ELF-1 (cell line): Measurements from ENCODE around the gene ADAM19.
"Not testable (repeated sequence)": the region's sequence is repeated elsewhere in the genome, so short reads cannot be mapped to it uniquely, and the experiment has no call there.

Experiments used
- DNase-seq: peaks from one replicate; pipeline ENCODE4 v3.0.0-alpha.2; 2016; ENCODE audit warnings: low read depth, low spot score

The ADAM19 gene

DNA sequence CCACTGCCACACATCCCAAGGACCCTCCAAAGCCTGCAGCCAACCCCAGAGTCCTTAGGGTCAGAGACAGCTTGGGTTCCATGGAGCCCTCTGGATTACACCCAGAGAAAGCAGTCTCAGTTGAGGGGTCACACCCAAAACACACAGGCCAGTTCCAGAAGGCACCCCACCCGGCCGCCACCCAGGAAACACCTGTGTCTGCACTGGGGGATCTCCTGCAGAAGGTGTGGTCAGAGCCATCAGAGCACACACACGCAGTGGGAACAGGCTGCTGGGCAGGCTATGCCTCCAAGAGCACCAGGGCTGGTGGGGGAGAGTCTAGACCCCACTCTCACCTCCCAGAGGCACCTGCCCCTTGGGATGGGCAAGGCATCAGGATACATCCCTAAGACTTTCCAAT, 88.2 kb downstream of the ADAM19 start:
- DNase-seq = no peak

DNA sequence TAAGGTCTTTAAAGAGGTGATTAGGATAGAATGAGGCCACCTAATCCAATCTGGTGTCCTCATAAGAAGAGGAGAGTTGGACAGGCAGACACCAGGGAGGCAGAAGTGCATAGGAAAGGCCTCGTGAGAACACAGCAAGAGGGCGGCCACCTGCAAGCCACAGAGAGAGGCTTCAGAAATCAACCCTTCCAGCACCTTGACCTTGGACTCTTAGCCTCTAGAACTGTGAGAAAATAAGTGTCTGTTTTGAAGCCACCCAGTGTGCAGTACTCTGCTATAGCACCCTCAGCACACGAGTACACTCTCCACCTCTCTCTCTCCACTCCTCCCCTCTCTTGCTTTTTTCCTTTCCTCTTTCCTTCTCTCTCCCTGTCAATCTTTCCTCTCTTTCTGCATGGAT, 88.7 kb downstream of the ADAM19 start:
- no peak for DNase-seq

DNA sequence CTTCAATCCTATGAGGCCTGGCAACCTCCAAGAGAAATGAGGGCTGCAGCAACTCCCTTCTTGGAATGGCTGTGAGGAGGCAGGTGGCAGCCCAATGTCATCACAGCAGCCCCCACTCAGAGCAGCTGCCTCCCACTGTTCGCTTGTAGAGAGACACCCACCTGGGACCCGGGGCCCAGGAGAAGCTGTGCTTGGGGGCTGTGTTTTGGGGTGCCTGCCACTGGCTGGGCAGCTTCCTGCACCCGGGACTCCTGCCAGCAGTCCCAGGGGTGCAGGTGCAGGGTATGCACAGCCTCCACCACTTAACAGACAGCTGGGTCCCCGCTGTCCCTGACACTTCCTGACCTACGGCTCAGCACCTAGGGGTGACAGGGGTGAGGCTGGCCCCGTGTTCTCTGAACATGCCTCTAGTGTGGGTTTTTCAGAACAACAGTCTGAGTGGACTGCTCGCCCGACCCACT, 89.3 kb downstream of the ADAM19 start:
- DNase-seq = no peak

DNA sequence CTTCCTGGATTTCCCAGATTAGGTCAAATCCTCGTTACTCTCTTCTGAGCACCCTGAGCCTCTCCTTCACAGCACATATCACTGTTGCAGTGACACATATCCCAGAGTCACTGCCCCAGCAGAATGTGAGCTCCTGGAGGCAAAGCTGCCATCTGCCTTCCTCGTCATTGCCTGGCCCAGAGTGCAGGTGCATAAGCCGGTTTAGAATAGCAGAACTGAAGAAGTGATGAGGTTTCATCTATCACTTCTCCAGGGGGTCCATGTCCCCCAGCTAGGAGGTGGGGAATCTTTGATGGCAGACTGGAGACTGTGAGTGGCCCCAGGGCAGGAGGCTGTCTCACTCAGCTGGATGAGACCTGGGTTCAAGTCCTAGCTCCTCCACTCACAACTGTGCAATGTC, 89.8 kb downstream of the ADAM19 start:
- no peak for DNase-seq

DNA sequence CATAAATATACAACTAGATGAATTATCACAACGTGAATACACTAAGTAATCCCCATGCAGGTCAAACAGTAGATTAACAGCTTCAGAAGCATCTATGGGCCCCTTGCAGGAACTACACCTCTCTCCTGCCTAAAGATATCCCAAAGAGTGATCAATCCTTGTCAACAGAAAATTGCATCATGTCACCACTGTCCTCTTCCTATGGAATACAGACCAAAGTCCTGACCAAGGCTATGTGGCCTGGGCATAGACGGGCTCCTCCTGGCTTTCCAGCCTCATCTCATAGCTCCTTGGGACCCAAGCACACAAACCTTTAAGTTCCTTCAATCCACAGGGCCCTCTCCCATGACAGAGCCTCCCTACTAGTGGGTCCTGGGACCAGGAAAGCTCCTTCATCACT, 90.2 kb downstream of the ADAM19 start:
- DNase-seq = no peak

DNA sequence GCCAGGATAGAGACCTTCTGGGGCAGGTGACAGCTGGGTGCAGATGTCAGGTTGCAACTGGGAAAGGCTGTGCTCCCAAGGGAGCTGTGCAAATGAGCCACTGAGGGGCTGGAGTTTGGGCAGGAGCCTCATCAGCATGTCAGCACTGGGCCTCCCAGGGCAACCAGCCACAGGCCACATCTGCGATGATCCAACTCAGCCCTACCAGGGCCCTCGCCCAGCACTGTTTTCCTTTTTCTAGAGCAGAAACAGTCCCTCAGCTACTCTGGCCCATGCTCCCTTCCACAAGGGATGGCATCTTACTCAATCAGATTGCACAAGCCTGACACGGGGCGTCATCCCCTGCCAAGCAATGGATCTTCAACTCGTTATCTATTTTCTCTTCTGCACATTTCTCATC, 90.8 kb downstream of the ADAM19 start:
- no peak for DNase-seq

DNA sequence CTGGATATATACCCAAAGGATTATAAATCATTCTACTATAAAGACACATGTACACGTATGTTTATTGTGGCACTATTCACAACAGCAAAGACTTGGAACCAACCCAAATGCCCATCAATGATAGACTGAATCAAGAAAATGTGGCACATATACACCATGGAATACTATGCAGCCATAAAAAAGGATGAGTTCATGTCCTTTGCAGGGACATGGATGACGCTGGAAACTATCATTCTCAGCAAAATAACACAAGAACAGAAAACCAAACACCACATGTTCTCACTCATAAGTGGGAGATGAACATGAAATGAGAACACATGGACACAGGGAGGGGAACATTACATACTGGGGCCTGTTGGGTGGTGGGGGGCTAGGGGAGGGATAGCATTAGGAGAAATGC, 92.9 kb downstream of the ADAM19 start:
- not testable (repeated sequence) for DNase-seq

DNA sequence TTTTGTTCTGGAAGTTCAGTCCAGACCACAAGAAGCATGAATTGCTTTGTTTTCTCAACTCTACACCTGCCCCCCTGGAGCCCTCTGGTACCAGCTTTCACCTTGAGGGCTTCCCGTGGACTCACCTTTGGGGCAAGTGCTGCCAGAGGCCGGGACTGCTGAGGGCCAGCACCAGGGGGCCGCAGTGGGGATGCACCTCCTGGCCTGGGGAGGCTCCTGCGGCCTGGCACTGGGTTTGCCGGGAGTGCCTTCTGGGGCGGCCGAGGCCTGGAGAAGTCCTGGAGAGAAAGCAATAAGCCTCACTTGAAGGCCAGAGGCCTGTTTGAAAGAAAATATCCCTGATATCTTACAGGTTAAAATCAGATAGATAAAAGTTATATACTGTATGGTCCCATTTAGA, 93.9 kb downstream of the ADAM19 start:
- DNase-seq = no peak

DNA sequence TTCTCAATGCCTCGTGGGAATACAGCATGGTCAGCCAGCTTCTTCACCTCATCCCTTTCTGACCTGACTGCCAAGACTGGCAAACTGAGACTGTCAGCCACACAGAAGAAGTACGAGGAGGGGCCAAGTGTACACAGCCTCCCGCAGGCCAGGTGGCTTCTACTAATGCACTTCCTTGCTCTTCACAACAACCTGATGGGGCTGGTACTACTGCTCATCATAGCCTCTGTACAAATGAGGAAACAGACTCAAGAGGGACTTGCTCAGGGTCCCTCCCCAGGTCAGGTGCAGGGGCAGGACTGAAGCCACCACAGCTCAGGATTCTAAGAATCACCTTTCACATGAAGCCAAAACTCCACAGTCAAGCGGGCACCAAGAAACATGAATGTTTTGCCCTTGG, 94.3 kb downstream of the ADAM19 start:
- no peak for DNase-seq

DNA sequence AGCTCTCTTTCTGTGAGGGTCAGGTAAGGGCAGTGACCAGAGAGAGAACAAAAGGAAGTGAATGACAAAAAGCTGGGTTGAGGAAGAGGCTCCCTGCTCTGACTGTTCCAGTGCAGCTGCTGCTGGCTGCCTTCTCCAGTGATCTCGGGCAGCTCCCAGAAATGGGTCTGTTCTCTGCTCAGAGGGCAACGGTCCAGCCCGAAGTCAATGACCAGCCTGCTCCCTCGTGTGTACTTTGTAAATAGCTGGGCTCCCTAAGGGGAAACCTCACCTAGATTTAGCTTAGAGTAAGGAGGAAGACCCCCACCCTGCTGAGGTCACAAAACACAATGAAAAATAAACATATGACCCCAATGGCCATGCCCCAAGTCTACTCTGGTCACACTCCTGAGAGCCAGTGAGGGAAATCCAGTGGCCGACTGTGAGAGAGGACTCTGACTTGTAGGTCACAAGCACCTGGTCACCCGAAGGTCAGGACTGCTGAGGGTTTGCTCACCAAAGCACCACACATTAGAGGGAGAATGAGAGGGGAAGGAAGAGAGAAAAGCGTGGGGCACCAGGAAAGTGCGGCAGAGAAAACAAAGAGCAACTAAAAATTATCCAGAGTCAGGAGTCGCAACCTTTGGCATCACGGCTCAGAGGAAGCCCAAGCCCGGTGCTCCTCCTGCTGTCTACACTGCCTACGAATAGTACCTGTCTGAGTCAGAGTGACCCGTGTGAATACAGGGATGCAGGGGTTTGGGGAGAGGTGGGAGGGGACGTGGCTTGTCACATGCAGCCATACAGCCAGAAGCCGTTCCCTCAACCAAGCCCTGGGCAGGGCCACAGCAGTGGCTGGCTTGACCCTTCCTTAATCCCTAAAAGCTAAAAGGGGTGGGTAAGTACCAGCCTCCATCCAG, 95.7 kb downstream of the ADAM19 start:
- DNase-seq = no peak

DNA sequence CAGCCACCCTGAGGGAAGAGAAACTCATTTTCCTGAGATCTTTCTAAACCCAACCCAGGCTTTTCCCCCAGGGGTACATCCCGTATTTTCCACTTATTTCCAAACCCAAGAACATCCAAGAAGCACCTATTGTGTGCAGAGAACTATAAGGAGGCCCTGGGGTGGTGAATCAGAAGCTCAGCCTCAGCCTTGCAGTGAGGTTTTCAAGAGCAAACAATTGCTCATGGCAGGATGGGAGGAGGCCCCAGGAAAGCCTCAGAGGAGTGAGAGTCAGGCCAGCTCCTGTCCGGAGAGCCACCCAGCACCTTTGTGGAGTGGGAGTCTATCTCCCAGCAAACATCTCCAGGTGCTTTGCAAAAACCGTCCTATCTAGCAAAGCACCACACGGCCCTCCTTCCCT, 96.4 kb downstream of the ADAM19 start:
- DNase-seq = no peak

DNA sequence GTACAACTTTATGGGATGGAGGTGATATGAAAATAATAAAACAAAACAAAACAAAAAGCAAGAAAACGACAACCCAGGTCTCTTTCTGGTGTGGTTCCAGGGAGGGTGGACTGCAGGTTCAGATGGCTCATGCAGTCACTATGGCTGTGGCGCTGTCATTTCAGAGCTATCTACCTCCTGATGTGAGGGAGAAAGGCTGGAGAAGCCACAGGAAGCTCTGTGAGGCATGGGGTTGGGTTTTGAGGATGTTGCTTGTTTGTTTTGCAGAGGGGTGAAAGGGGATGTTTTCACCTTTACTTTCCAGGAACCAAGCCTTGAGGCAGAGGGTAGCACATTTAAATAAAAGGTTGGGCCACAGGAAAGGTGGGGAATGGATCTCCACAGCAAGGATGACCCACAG, 96.8 kb downstream of the ADAM19 start:
- no peak for DNase-seq

DNA sequence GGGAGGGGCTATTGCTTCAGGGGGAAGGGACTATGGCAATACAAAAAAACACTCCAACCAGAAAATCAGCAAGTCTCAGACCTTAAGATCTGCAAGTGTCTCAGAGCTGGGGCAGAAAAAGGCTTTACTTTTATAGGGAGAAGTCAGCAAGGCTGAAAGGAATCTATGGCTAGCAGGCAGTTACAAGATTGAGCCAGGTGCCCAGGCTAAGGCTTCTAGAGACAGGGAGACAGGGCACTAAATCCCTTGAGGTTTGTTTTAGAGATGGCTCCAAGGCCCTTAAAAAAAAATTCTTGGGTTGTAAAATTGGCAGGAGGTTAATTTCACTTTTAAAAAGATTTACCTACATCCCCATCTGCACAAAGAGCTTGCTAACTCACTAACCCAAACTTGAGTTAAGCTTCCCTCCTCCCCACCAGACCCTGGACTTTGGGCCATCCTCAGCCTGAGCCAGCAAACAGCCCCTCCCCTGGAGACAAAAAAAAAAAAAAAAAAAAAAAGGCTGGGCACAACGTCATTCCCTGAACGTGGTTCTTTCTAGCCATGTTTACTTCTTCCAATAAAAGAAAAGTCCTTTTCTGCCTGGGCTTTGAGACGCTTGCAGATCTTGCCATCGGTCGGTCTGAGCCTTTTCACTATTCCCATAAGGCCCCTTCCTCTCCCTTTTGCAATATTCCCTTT, 97.6 kb downstream of the ADAM19 start:
- DNase-seq = no peak

DNA sequence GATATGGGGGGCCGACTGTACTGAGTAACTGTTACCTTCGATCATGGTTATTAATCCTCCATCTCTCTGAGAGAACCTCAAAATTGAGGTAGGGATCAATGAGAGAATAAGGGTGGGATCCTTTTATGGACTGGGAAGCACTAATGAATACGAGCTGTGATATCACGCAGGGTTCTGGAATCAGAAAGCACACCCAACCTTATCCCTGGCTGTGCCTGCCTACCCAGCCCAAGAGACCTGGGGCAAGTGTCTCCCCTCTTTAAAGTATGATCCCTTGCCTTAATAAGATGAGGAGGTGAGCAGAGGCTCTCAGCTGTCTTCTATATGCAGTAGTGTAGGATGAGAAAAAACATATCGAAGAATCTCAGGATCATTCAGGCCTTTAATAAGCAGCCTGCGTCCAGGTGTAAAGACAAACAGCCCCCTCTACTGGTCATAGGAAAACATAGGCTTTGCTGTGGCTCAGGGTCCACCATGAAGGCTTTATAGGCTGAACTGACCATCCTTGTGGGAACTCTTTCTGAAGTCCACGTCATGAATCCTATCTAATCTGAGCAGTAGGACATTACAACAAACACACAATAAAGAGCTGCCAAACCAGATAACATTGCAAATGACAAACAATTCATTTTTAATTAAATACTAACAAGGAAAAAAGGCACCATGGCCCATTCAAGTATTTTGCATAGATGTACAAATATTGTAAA, 98.7 kb downstream of the ADAM19 start:
- DNase-seq = peak; percentile 71

DNA sequence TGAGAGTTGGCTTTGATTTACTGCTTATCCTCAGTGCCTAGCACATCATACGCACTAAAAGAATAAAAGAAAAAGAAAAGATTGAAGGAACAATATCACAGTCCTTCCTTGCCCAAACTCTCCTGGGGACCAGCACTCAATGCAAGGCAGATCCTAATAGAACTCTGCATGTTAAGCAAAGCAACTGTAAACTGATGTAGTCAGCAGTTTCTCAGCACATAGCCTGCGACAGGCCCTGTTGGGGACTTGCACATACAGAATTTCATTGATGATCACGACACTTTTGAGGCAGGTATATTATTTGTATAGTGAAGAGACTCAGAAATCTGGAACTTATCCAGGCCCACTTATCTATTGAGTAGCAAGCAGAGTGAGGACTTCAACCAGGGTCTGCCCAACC, 100.1 kb downstream of the ADAM19 start:
- no peak for DNase-seq

DNA sequence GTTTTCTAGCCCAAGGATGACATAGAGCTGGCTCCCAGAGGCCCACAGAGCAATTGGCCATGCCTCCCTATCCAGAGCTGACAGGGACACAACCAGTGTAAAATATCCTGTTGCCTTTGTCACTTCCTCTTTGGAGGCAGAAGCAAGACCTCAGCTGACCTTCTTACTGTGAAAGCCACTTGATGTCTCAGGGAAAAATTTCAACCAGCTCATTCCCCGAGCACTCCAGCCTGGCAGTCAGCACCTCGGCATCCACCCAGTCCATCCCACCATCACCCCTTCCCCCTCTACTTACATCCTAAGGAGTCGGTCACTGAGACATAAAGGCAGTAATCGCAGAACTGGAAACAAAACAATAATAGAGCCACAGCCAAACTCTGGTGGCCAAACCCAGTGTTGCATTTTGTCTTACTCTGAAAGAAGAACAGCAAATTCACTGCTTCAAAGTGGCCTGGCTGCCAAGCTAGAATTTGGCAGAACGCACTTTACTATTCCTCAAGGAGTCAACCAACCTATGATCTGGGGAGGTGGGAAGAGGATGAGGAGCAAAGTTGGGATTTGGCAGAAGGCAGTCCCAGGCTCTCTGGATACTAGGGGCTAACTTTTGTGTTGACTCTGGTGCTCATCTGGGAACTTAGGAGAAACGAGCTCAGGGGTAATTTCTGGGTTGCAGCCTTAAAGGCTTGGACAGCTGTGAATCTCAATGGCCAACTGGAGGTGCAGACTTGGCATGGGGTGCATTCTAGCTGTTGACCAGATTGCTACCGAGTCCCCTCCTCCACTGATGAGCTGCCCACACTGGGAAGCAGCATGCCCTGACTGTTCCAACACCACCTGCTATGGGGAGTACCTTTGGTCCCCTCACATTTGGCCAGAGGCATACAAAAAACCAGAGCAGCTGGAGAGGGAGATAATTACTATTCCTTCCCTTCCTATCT, 101.9 kb downstream of the ADAM19 start:
- no peak for DNase-seq

DNA sequence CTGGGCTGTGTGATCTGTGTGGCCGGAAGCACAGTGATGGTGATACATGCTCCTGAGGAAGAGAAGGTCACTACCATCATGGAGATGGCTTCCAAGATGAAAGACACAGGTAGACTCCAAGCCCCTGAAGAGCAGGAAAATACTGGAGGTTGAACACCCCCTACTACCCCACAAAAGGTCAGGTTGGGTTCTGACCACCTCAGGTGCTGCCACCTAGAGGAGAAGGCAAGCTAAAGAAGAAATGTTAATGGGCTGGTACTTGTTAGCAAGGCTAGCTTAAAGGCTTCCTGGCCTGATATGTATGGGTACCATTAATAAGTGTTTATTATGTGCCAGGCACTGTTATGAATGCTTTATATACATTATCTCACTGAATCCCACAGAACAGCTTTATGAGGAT, 103.9 kb downstream of the ADAM19 start:
- DNase-seq = no peak

DNA sequence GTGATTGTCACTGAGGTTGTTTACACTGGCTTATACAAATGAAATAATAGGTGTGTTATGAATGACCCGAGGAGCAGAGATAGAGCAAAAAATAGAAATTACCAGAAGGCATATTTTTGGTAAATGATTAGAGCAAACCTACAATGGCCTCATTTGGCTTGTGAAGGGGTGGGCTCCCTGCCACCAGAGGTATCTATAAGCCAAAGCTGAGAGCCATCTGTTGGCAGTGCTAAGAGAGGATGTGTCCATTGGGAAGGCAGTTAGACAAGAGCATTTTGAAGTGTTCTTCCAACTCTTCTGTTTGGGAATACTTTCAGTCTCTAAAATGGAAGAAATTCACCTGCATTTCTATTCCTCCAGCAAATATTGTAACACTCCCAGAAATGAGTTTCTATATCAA, 104.9 kb downstream of the ADAM19 start:
- DNase-seq = no peak

DNA sequence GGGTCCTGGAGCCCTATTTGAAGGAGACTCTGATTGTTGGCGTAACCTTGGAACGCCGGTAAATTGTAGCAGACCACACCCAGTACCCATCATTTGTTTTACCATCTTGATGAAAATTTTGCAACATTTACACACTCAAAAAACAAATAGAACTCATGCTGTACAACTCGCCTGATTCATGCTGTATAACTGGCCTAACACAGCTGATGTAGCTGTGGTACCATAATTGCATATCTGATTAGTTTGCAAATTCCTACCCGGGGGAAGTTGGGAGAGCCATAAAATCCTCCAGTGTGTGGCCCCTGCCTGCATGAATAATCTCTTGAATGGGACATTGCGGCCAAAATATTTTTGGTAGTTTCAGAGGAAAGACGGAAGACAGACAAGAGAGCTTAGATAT, 105.9 kb downstream of the ADAM19 start:
- no peak for DNase-seq

DNA sequence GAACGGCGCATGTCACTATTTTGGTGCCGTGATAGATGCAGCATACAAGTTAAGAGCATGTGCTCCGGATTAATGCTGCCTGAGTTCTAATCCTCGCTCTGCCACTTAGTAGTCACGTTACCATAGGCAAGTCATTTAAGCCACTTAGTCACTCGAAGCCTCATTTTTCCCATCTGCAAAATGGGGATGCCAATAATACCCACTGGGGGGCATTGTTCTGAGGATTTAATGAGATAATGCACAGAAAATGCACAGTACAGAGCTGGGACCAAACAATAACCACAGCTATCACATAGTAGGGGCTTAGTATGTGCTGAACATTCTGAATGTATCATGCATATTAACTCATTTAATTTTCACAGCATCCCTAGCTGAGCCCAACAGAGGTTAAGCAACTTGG, 106.5 kb downstream of the ADAM19 start:
- DNase-seq = no peak

DNA sequence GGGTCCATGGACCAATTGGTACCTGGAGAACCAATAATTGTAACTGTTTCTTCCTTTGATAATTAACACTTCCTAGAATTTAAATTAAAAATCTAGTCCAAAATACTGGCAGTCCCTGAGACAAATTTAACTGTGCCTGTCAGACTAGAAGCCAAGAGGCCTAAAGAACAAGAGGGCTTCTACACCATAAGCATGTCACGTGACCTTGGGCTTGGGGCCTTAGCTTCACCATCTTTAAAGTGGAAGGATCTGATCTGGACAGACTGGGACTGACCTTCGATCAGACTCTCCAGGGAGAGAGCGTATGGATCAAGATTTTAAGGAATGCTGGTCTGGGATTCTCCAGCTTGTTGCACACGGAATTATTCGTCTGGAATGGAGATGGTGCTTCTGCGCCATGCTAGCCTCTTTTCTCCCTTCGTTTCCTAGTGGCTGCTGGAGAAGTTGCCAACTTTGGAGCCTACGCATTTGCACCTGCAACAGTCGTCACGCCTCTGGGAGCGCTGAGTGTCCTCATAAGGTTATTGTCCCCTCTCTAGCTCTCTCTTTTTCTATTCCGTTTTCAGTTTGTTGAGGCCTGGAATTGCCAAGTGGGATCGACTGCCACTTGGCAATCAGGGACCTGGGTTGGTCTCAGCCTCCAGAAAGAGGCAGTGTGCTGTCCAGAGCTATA, 107.1 kb downstream of the ADAM19 start:
- no peak for DNase-seq
